Nephron progenitor cell (in vitro differentiated cells): ENCODE results near the gene DLX1.
A peak's percentile ranks its signal among the peaks of the same experiment; 100 is the strongest.
"Not testable (repeated sequence)": the region's sequence is repeated elsewhere in the genome, so short reads cannot be mapped to it uniquely, and the experiment has no call there.

Source experiments
- DNase-seq: peaks from one replicate; pipeline ENCODE4 v3.0.0; 2021
- H3K27ac Mint-ChIP-seq: 2 replicates; pipeline ENCODE4 v1.8.0; 2021; ENCODE audit warnings: mild to moderate bottlenecking, moderate library complexity, mixed read lengths
- H3K27me3 Mint-ChIP-seq: 2 replicates; pipeline ENCODE4 v1.8.0; 2021; ENCODE audit warnings: mild to moderate bottlenecking, low read depth, mixed read lengths; ENCODE audit not compliant: poor library complexity
- H3K36me3 Mint-ChIP-seq: 2 replicates; pipeline ENCODE4 v1.8.0; 2021; ENCODE audit warnings: low read depth, mixed read lengths
- H3K4me1 Mint-ChIP-seq: 2 replicates; pipeline ENCODE4 v1.8.0; 2021; ENCODE audit warnings: mixed read lengths
- H3K4me3 Mint-ChIP-seq: 2 replicates; pipeline ENCODE4 v1.8.0; 2021; ENCODE audit warnings: mild to moderate bottlenecking, moderate library complexity, mixed read lengths
- H3K9me3 Mint-ChIP-seq: 2 replicates; pipeline ENCODE4 v1.8.0; 2021; ENCODE audit warnings: mild to moderate bottlenecking, moderate library complexity, mixed read lengths
- TF ChIP-seq, protein P1 (sequence below): fragments of 200-600 bp; sonication (generic); IDR thresholded peaks from 2 replicates; pipeline ENCODE4 v1.5.0; 2021; ENCODE audit warnings: antibody characterized with exemption

Gene DLX1

DNA sequence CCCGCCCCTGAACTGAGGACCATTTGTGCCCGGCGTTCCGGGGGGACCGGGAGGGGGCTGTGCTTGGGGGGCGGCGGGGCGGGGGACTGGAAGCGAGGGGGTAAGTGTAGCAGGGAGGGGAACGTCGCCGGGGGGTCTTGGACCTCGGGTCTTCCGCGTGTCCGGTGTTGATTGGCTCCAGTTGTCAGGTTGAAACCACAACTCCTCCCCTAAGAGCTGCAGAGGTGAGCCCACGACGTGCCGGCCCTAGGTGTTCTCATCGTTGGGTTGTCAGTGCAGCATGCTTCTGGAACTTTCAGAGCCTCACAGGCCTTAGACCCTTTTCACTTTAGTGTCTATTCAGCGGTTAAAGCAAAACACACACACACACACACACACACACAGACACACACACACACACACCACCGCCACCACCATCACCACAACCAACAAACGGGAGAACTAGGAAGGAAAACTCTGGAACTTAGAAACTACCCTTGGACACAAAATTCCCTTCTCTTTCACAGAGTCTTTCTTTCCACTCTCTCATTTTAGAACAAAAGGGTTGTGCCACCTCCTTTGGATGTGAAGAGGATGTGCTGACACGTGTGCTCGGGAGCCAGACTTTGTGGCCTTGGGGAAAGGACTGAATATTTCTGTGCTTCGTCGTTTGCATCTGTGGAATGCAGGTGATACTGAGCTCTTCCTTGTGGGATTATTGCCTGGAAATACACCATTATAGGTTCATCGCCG is 24.1 kb downstream of the DLX1 start:
- H3K27ac Mint-ChIP-seq = no peak overlapping the region
- no peak overlapping the region for H3K4me3 Mint-ChIP-seq
- no peak for DNase-seq
- peaks cover 14% of the 10 kb centered on the region for H3K4me1 Mint-ChIP-seq
- H3K9me3 Mint-ChIP-seq = no peaks in the 10 kb centered on the region
- TF ChIP-seq, protein P1, sequence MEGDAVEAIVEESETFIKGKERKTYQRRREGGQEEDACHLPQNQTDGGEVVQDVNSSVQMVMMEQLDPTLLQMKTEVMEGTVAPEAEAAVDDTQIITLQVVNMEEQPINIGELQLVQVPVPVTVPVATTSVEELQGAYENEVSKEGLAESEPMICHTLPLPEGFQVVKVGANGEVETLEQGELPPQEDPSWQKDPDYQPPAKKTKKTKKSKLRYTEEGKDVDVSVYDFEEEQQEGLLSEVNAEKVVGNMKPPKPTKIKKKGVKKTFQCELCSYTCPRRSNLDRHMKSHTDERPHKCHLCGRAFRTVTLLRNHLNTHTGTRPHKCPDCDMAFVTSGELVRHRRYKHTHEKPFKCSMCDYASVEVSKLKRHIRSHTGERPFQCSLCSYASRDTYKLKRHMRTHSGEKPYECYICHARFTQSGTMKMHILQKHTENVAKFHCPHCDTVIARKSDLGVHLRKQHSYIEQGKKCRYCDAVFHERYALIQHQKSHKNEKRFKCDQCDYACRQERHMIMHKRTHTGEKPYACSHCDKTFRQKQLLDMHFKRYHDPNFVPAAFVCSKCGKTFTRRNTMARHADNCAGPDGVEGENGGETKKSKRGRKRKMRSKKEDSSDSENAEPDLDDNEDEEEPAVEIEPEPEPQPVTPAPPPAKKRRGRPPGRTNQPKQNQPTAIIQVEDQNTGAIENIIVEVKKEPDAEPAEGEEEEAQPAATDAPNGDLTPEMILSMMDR = no peak
- no peaks in the 10 kb centered on the region for H3K36me3 Mint-ChIP-seq
- H3K27me3 Mint-ChIP-seq = peaks cover 70% of the 10 kb centered on the region

DNA sequence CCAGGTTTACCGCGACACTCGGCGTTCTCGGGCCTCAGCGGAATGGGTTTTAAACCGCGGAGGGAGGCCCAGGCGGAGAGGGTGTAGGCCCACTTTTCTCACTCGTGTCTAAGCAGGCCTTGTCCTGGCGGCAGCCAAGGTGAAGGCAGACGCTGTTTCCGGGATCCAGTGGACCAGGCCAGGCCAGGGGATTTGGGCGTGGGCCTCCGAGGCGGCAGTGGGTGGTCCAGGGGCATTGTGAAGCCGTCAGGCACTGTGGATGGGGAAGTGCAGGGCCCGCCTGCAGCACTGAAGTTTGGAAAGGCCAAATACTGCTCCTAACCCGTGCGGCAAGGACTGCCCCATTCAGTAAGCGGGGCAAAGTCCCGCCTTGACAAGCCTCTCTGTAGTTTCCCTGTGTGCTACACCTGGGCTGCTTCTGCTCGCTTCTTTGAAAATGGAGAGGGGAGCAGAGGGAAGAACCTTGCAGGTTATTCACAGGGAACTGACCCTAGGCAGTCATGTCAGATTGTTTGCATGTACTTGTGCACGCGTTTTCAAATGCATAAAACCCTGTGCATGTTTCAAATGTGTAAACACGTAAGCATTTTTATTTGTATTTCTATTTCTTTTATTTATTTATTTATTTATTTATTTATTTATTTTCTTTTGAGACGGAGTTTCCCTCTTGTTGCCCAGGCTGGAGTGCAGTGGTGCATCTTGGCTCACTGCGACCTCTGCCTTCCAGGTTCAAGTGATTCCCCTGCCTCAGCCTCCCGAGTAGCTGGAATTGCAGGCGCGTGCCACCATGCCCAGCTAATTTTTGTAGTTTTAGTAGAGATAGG is 24.9 kb downstream of the DLX1 start:
- Mint-ChIP-seq H3K36me3 (no peaks in the 10 kb centered on the region), H3K4me1 (peaks cover 14% of the 10 kb centered on the region), H3K27ac (no peak overlapping the region), H3K27me3 (peaks cover 66% of the 10 kb centered on the region), H3K4me3 (no peak overlapping the region), H3K9me3 (no peaks in the 10 kb centered on the region)
- TF ChIP-seq, protein P1 = no peak
- DNase-seq = peak; percentile 16

DNA sequence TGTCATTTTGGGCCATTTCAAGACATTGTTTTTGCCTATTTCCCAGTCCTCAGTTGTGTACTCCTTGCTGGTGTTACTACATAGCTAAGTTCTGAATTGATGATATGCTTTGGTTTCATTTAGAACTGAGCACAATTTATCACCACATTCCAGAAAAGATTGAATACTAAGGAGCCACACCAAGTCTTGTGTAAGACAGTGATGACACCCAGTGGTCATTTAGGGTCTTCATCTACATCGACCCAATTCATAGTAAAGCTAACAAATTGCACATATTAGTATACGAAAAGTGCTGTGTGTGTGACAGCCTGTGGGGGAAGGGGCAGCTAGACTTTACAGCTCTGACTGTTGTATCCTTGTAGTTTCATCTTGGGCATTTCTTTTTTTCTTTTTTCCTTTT is 28.3 kb downstream of the DLX1 start:
- Mint-ChIP-seq H3K27ac (no peak overlapping the region), H3K27me3 (peaks cover 35% of the 10 kb centered on the region), H3K9me3 (no peaks in the 10 kb centered on the region), H3K36me3 (no peaks in the 10 kb centered on the region), H3K4me1 (peaks cover 10% of the 10 kb centered on the region), H3K4me3 (no peak overlapping the region)
- no peak for DNase-seq
- TF ChIP-seq, protein P1 = peak; percentile 29

DNA sequence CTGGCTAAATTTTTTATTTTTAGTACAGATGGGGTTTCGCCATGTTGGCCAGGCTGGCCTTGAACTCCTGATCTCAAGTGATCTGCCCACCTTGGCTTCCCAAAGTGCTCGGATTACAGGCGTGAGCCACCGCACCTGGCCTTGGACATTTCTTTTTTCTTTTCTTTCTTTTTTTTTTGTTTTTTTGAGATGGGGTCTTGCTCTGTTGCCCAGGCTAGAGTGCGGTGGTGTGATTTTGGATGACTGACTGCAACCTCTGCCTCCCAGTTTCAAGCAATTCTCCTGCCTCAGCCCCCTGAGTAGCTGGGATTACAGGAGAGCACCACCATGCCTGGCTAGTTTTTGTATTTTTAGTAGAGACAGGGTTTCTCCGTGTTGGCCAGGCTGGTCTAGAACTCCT is 28.9 kb downstream of the DLX1 start:
- not testable (repeated sequence) for H3K9me3 Mint-ChIP-seq, H3K27ac Mint-ChIP-seq, H3K4me3 Mint-ChIP-seq, H3K36me3 Mint-ChIP-seq, DNase-seq, H3K4me1 Mint-ChIP-seq
- H3K27me3 Mint-ChIP-seq = peaks cover 29% of the 10 kb centered on the region

DNA sequence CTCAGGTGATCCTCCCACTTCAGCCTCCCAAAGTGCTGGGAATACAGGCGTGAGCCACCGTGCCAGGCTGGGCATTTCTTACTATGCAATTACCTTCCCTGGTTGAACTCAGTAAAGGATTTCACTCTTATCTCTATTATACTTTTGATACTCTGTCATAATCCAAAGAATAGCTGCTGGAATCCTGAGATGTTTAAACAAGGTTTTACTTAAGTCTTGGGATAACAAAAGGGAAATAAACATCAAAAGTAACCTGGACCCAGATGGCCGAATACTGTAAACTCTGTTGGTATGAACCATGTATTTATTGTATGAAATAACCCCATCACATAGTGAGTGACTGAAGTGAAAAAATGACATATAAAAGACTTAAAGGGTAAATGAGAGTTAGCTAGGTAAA is 29.3 kb downstream of the DLX1 start:
- TF ChIP-seq, protein P1 = no peak
- no peak for DNase-seq
- H3K27ac Mint-ChIP-seq = no peak overlapping the region
- H3K4me3 Mint-ChIP-seq = no peak overlapping the region
- H3K9me3 Mint-ChIP-seq = no peaks in the 10 kb centered on the region
- peaks cover 28% of the 10 kb centered on the region for H3K27me3 Mint-ChIP-seq
- peaks cover 5% of the 10 kb centered on the region for H3K4me1 Mint-ChIP-seq
- no peaks in the 10 kb centered on the region for H3K36me3 Mint-ChIP-seq

DNA sequence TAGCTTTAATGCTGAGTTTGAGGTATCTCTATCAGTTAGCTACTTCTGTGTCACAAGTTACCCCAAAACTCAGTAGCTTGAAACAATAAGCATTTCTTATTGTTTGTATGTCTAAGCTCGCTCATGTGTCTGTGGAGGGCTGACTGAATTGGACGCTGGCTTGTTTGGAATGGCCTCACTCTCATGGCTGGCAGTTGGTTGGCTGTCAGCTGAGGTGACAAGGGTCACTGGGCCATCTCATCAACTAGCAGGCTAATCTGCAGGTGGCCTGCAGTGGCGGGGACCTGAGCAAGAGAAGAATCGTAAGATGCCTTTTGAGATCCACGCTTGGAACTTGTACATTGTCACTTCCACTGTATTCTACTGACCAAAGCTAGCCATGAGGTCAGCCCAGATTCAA is 30.8 kb downstream of the DLX1 start:
- no peak overlapping the region for H3K27ac Mint-ChIP-seq

More for the DNA sequence above, 30.8 kb downstream of the DLX1 start:
- Mint-ChIP-seq H3K27me3 (peaks cover 22% of the 10 kb centered on the region), H3K36me3 (no peaks in the 10 kb centered on the region), H3K4me3 (no peak overlapping the region), H3K9me3 (no peaks in the 10 kb centered on the region), H3K4me1 (no peaks in the 10 kb centered on the region)
- DNase-seq = no peak
- TF ChIP-seq, protein P1 = no peak
